Non-pigmented ciliary epithelial cell (primary cell): Measurements from ENCODE around the gene WDR54.
A peak's percentile ranks its signal among the peaks of the same experiment; 100 is the strongest.

ENCODE experiments used
- DNase-seq: peaks from one replicate; pipeline ENCODE4 v3.0.0-alpha.2; 2010; ENCODE audit warnings: low read depth

WDR54 gene

GRCh38 chr2:74421221-74421870 is at the start of gene WDR54, which contains the start of gene C2orf81:
WDR54 (plus strand) TSS chr2:74421730; CDS start chr2:74422154, 424 bp downstream.
C2orf81 (minus strand) TSS chr2:74421619; CDS start chr2:74421560, 59 bp downstream.
- DNase-seq: no peak

DNA sequence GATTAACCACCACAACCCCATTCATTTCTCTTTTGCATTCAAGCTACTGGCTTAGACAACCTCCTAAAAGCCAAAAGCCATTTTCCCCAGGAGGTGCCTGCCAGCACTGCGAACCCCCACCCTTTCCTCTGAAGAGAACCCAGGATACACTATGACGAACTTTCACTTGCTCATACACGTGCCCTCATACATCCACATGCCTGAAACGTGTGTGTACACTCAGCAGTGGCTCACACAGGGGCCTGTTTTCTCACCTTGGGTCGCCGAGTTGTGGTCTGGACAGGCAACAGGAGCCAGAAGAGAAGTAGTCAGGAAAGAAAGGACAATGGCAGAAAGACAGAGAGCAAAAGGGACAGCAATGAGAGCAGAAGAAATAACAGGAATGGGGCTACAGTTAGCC is 48.9 kb upstream of the WDR54 start:
- DNase-seq: no peak

DNA sequence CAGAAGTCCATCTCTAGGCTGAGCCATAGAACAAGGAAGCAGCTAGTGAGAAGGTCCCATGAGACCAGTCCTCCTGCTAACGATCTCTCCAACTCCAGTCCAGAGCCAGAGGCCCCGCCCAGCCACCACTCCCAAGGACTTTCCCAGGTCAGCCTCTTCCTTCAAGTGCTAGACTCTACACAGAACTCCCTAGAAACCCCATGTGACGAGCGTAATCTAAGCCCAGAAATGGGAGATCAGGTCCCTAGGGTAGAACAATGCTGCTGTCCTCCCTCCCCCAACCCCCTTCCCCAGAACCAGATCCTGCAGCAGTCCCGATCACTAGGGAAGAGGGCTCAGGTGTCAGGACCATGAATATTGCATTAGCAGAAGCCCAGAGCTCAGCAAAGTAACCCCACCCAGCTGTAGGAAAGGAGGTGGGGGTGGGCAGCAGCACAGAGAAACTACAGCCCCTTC is 48.3 kb upstream of the WDR54 start:
- DNase-seq: no peak

DNA sequence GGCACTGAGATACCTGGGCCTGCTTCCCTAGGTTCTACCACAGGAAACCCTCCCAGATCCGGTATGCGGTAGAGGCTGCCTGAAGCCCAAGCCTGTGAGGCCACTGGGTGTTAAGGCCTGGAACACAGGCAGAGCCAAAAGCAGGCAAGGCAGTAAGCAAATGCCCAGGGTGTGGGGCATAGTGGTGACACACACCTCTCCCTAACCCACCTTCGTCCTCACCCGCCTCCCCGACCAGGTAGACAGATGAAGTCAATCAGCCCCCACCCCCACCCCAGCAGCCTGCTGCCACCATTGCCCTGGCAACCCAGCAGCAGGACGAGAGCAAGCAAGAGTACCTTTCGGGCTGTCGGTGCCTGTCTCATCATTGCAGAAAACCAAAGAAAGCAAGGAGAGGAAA is 47.5 kb upstream of the WDR54 start:
- DNase-seq: no peak

DNA sequence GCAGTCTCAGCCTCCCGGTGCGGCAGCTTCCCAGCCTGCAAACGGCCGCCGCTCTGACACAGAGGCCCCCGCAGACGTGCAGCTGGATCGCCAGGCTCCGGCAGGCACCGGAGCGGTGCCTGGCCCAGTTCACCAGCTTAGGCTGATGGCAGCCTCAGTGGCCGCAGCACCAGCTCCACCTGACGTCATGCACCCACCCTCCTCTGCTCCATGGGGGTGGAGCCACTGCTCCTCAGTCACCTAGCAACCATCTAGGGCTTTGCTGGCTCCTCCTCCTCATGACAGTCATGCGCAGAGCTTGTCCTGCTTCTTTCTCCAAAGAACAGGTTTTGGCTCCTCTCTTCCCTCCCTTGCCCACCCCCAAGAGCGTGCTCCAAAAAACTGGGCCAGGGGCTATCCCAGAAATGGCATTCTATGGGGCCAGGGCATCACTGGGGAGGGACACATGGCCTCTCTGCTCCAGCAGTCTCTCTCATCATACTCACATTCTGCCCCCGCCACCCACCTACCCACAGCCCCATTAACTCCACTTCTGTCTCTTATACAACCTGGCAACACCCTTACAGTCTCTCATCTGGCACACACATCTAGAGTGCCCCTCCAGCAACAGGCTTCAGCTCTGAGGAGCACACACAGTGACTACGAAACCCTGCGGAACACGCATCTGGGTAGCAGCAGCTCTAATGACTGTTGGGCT is 46.9 kb upstream of the WDR54 start:
- DNase-seq: peak; percentile 71

DNA sequence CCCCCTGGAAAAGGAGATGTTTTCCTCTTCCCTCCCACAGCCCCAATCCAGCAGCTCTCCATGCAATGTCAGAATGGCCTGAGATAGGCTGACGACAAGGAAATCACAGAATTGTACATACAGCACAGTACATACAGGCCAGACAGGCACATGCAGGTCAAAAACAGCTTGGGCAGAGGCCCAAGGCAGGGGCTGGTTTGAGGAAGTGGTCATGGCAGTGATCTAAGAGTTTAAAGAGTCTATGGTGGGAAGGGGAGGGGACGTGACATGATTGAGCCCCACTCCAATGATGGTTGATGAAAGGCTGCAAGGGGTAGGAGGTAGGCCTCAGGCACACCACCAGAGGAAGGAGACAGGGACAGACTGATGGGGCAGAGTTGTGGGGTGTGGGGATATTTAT is 45.7 kb upstream of the WDR54 start:
- DNase-seq: no peak

DNA sequence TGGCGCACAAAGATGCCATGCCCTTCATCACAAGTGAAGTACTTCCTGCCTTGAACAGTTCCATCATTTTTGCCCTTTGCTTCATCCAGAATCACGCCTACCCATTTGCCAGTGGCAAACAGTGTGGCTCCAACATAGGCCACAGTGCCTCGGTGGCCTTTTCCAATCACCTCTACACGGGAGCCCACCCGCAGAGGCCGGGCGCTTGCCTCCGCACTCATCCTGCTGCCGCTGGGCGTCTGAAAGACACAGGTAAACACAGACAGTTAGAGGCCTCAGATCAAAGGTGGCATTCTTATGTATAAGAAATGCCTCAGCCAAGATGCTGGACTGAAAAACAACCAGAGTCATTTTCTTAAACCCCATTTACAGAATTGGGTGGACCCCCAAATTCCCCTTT is 43.5 kb upstream of the WDR54 start:
- no peak for DNase-seq

- no peak for DNase-seq
These were observed 41.4 kb upstream of the WDR54 start, which contains the start of gene DCTN1 for GRCh38 chr2:74379851-74380789. DCTN1 (minus strand) TSS chr2:74380311; CDS start chr2:74380037, 274 bp downstream.

DNA sequence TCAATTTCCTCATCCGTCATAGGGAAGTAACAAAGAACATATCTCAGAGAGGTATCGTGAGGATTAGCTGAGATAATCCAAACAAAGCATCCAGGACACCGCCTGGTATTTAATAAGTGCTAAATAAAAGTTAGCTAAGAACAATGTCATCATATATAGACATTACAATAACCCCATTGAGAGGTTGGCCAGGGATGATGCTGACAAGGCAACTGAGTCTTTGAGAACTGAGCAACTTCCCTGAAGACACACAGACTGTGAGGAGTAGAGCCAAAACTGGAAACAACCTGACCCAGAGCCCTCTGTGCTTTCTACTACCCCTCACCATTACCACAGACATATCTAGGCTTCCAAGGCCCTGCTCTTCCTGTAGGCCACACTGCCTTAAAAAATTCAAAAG is 39.8 kb upstream of the WDR54 start:
- DNase-seq: no peak

- DNase-seq: no peak
These were observed 38.3 kb upstream of the WDR54 start for GRCh38 chr2:74383254-74383653.

DNA sequence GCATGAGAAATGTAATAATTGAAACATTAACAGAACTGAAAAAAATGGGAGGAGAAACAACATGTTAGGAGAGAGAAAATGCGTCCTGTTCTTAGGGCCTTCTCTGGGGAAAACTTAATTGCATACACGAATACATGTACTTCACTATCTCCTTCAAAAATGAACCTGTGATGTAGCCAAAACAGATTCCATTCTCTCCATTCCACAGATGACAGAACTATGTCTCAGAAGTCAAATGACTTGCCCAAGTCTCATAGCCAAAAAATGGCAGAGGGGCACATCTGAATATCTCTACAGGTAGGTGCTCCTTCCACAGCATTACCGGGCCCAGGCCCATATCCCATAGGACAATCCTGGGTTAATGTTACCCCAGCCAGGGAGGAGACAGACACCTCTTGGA is 37.5 kb upstream of the WDR54 start:
- DNase-seq: no peak

GRCh38 chr2:74385396-74385795 is 36.1 kb upstream of the WDR54 start:
- DNase-seq: no peak

DNA sequence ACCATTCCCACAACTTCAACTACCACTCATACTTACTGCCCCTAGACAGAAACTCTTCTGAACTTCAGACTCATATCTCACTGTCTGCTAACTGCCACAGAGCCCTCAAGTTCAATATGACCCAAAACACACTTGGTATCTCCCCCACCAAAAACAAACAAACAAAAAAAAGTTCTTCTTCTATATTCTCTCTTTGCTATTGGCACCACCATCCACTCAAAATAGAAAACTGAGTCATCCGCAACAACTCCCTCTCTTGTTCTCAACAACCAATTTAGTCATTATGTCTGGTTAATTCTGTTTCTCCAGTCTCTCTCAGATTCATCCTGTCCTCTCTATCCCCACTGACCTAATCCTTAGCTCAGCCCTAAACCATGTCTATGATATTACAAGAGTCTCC is 34.2 kb upstream of the WDR54 start:
- DNase-seq: no peak

- DNase-seq: no peak
These were observed 30.9 kb upstream of the WDR54 start for GRCh38 chr2:74390606-74391005.

GRCh38 chr2:74391209-74391579 is 30.3 kb upstream of the WDR54 start:
- DNase-seq: no peak

DNA sequence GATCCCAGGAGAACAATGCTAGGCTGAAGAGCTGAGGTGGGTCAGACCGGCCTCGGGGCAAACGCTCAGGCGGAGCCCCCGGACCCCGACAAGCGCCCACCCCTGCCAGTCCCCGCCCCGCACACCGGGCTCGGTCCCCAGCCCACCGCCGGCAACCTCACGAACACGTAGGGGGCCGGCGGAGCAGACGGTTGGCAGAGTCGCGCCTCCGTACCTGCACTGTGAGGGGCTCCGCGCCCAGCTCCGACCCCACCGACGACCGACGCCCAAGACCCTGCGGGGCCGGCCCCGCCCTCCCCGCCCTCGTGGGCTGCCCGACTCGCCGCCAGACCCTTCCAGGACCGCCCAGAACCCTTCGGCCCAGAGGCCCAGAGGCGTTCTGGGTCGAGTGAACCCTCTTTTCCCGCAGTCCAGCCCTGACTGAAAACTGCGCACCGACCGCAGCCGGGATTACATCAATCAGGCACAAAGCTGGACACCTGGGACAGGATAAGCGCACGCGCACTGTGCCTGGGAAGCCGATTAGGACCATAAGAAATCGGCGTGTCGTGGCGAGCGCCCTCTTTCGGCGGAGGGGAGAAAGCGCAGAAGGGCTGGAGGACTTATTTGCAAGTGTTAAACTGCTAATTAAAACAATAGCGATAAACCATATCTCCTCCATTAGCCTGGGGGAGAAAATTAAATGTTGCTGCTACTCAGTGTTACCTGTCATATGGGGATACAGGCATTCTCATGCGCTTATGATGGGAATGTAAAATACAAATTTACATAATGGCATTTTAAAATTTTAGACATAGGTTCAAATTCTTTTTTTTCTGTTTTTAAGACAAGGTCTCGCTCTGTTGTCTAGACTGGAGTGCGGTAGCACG is 29.7 kb upstream of the WDR54 start:
- no peak for DNase-seq

- DNase-seq: no peak
These were observed 29.1 kb upstream of the WDR54 start for GRCh38 chr2:74392449-74392743.

DNA sequence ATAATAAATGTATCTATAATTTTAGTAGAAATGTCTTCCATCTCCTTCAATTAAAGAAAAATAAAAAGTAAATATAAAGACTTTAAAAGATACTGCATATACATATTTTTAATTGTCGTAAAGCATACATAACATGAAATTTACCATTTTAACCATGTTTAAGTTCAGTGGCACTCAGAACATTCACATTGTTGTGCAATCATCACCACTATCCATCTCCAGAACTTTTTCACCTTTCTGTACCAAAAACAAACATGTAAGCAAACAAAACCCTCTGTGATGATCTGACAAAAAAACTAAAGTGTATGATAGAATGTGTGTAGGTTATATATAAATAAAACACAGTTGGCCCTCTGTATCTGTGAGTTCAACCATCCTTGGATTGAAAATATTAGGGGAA is 28.0 kb upstream of the WDR54 start:
- DNase-seq: no peak

- no peak for DNase-seq
These were observed 25.4 kb upstream of the WDR54 start for GRCh38 chr2:74396149-74396548.

DNA sequence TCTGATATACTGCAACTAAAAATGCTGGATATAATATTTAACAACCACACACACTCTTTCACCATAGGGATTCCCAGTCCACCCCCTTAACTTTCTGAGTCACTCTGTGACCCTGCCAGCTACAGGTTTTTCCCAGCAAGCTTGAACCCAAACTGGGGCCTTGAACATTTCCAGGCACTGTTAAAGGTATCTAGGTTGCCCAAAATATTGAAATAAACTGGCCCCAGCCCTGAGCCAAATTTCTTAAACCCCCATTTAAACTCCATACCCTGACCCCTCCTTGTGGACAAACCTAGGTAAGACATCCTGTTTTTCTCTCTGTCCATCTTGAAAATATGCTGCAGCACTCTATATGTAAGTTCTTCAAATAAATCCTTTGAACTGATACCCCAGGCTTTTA is 21.7 kb upstream of the WDR54 start:
- no peak for DNase-seq

- DNase-seq: no peak
These were observed 19.6 kb upstream of the WDR54 start for GRCh38 chr2:74401891-74402290.

- DNase-seq: no peak
These were observed 15.5 kb upstream of the WDR54 start for GRCh38 chr2:74406035-74406434.
